Measurements from ENCODE around the gene GNAI2.
"Not testable (repeated sequence)": the region's sequence is repeated elsewhere in the genome, so short reads cannot be mapped to it uniquely, and the experiment has no call there.

Gene GNAI2

GRCh38 chr3:50264383-50264963, 28.5 kb downstream of the GNAI2 start:
- no peak for DNase-seq (ENCODE audit: low read depth)

- DNase-seq (ENCODE audit: low read depth) = no peak
Measured at GRCh38 chr3:50264964-50265485, 29.0 kb downstream of the GNAI2 start.

GRCh38 chr3:50265571-50265970, 29.6 kb downstream of the GNAI2 start:
- DNase-seq (ENCODE audit: low read depth) = no peak

GRCh38 chr3:50266017-50266416, 30.0 kb downstream of the GNAI2 start:
- no peak for DNase-seq (ENCODE audit: low read depth)

GRCh38 chr3:50266836-50267235, 30.8 kb downstream of the GNAI2 start:
- DNase-seq (ENCODE audit: low read depth) = no peak

GRCh38 chr3:50267280-50267913, 31.4 kb downstream of the GNAI2 start:
- DNase-seq (ENCODE audit: low read depth) = no peak

- no peak for DNase-seq (ENCODE audit: low read depth)
Measured at GRCh38 chr3:50268276-50268675, 32.3 kb downstream of the GNAI2 start.

GRCh38 chr3:50268703-50269451, 32.9 kb downstream of the GNAI2 start, which contains the start of gene SEMA3B:
Gene SEMA3B, plus strand, starts transcription at chr3:50269147. Its CDS starts 94 bp downstream, at chr3:50269241.
- no peak for DNase-seq (ENCODE audit: low read depth)

GRCh38 chr3:50269460-50269859, 33.5 kb downstream of the GNAI2 start:
- no peak for DNase-seq (ENCODE audit: low read depth)

GRCh38 chr3:50269977-50270413, 34.0 kb downstream of the GNAI2 start:
- DNase-seq (ENCODE audit: low read depth) = no peak

GRCh38 chr3:50270422-50271224, 34.6 kb downstream of the GNAI2 start:
- no peak for DNase-seq (ENCODE audit: low read depth)

GRCh38 chr3:50271314-50271936, 35.4 kb downstream of the GNAI2 start:
- DNase-seq (ENCODE audit: low read depth) = no peak

- DNase-seq (ENCODE audit: low read depth) = not testable (repeated sequence)
Measured at GRCh38 chr3:50272538-50272910, 36.5 kb downstream of the GNAI2 start.

GRCh38 chr3:50272911-50273688, 37.1 kb downstream of the GNAI2 start:
- DNase-seq (ENCODE audit: low read depth) = peak; percentile 88

- no peak for DNase-seq (ENCODE audit: low read depth)
Measured at GRCh38 chr3:50273689-50274065, 37.7 kb downstream of the GNAI2 start.

- DNase-seq (ENCODE audit: low read depth) = peak; percentile 70
Measured at GRCh38 chr3:50274371-50275104, 38.5 kb downstream of the GNAI2 start.

GRCh38 chr3:50275141-50275995, 39.4 kb downstream of the GNAI2 start:
- DNase-seq (ENCODE audit: low read depth) = no peak

- no peak for DNase-seq (ENCODE audit: low read depth)
Measured at GRCh38 chr3:50275996-50276761, 40.2 kb downstream of the GNAI2 start.

- no peak for DNase-seq (ENCODE audit: low read depth)
Measured at GRCh38 chr3:50276762-50277101, 40.7 kb downstream of the GNAI2 start.

Data from activated T-cell treated with anti-CD3 and anti-CD28 coated beads for 1 hour (primary cell).